Peyer's patch (tissue), 4 donors: Measurements from ENCODE around the gene CSAD.

ENCODE experiments used
- POLR2A ChIP-seq, 2 donors: fragments of 450-650 bp; IDR thresholded peaks; one replicate each; pipeline ENCODE4 v1.5.1; 2017; ENCODE audit warnings: antibody characterized with exemption in 2 of 2, mild to moderate bottlenecking in 2 of 2, moderate library complexity in 2 of 2
- TF ChIP-seq, protein P1 (sequence below), 6 experiments: fragments of 450-650 bp in 4 of 6; fragments of 200-600 bp in 2 of 6; sonication (generic) in 1 of 6; IDR thresholded peaks; one replicate each; pipeline ENCODE4 v1.5.1; 2017 to 2019; ENCODE audit warnings: antibody characterized with exemption in 6 of 6, mild to moderate bottlenecking in 3 of 6, moderate library complexity in 1 of 6

DNA sequence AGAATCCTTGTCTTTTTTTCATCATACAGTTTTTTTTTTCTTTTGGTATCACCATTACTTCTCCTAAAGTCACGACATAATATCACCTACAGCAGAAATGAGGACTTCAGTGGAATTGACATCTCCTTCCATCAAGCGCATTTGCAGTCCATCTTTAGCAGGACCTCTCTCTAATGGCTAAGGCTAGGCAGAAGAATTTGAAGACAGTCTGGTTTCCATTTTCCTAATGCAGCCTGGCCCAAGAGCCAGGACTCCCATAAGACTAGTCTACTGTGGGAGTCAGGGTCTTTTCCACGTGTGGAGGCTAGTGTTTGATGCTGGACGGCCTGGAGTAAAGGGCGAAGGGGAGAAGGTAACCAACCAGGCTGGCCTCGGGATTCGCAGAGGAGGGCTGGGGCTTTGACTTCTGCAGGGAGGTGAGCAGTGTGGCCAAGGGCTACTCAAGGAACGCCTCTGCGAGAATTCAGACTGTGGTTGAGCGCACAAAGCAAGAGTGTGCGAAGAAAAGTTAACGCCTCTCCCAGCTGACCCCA is 972 bp downstream of the CSAD start:
- TF ChIP-seq, protein P1, sequence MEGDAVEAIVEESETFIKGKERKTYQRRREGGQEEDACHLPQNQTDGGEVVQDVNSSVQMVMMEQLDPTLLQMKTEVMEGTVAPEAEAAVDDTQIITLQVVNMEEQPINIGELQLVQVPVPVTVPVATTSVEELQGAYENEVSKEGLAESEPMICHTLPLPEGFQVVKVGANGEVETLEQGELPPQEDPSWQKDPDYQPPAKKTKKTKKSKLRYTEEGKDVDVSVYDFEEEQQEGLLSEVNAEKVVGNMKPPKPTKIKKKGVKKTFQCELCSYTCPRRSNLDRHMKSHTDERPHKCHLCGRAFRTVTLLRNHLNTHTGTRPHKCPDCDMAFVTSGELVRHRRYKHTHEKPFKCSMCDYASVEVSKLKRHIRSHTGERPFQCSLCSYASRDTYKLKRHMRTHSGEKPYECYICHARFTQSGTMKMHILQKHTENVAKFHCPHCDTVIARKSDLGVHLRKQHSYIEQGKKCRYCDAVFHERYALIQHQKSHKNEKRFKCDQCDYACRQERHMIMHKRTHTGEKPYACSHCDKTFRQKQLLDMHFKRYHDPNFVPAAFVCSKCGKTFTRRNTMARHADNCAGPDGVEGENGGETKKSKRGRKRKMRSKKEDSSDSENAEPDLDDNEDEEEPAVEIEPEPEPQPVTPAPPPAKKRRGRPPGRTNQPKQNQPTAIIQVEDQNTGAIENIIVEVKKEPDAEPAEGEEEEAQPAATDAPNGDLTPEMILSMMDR (IDR thresholded peaks at IDR 0.05), result no peak
- TF ChIP-seq POLR2A (IDR thresholded peaks at IDR 0.05), result no peak
